ENCODE measurements around the gene MRPL14. TPM values are rescaled to one million over a fixed set of nuclear protein-coding genes. Genes with fewer than 3 reads are reported as not detected.
A peak's percentile ranks its signal among the peaks of the same experiment; 100 is the strongest.

Gene MRPL14
- total and polyA plus RNA-seq, 9 of the 15 experiments (the other 6 are each of a cell fraction or from before 2014, with no cell fraction given): 126 to 424 (median 165) TPM

DNA sequence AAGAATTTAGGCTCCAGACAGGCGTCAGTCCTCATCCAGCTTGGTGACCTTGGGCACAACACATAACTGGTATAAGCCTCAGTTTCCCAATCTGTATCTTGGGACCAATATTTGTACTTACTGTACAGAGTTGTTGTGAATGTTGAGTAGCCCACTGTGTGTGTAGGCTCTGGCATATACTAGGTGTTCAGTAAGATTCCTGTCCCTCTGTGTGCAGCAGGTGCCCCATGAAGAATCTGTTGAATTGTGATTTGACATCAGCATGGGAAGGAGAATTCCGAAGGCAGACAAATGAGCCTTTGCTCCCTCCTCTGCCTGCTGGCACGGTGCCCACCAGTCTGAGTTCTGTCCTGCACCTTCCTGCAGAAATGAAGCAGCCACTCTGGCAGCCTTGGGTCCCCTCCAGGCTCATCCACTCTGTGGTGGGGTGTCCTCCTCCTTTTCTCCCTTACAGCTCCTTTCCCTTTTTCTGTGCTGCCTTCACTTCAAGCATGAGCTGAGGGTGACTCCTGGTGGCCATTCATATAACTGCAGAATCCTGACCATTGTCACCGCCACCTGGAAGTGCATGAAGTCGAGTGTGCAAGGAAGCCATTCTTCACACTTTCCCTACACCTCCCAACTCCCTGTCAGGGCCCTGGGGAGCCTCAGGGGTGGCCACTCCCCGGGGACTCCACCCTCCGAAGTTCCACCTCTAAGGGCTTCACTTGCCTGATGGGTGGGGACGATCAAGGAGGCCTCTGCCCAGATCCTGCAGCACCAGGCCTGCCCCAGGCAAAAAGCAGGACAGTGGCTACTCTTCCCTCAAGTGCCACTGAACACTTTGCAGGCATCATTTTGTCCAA, 48.2 kb downstream of the MRPL14 start:
- ChIA-PET POLR2A (interaction anchor here (0.6 to 2.2 kb wide), 17 partner anchors 10 to 905 kb away, joined by 3 to 9 read pairs (median 4); partner anchors contain the start of genes GTPBP2 and VEGFA), CTCF (ENCODE audit: low intra/inter-chr PET ratio) (interaction anchor here (0.5 to 4.0 kb wide), 8 partner anchors 73 to 744 kb away, joined by 3 to 60 read pairs (median 8); partner anchors contain the start of gene VEGFA)
- DNase-seq (ENCODE audit: extremely low read depth in 1 of 4, low spot score in 3 of 4) (peak; percentile 74 to 90 (median 78)), ATAC-seq (peak; percentile 67), FAIRE-seq (peak; percentile 96)
- Histone ChIP-seq H3K27ac (ENCODE audit: extremely low read depth, low read depth, low read length) (no peak overlapping the region), H3K79me2 (ENCODE audit: control insufficient read depth, insufficient read depth, low read length) (peaks cover 4% of the 10 kb centered on the region; the same call in 1 of the 3 replicates), H3K27me3 (ENCODE audit: control insufficient read depth in 2 of 2, insufficient read depth in 2 of 2, low read length in 2 of 2) (no peaks in the 10 kb centered on the region; a peak in 1 of 5 replicates), H3K36me3 (ENCODE audit: control insufficient read depth, insufficient read depth, low read length) (no peaks in the 10 kb centered on the region; the same call in 2 of the 3 replicates), H3K4me1 (replicated peaks in 1 of 2; ENCODE audit: control insufficient read depth in 2 of 2, insufficient read depth in 2 of 2, low read length in 2 of 2) (peaks cover 36 to 48% of the 10 kb centered on the region in 2 experiments; a peak in 4 of 5 replicates), H3K9me3 (replicated peaks; ENCODE audit: control insufficient read depth, insufficient read depth, low read depth, low read length) (no peaks in the 10 kb centered on the region), H3K9ac (ENCODE audit: insufficient read depth in 1 of 2, low read depth in 2 of 2, low read length in 2 of 2) (peak overlapping the region in 1 of 2 experiments; percentile 74; a peak in 2 of 4 replicates), H4K20me1 (replicated peaks; ENCODE audit: control insufficient read depth, insufficient read depth, low read length) (no peaks in the 10 kb centered on the region), H3K4me2 (ENCODE audit: insufficient read depth, low read length) (peak overlapping the region; percentile 14; the same call in 1 of the 2 replicates), H3K4me3 (no peak overlapping the region), H3K9me1 (ENCODE audit: control insufficient read depth, insufficient read depth, low read length) (no peaks in the 10 kb centered on the region), H2AFZ (ENCODE audit: low read depth, low read length) (peak overlapping the region; percentile 65; the same call in 1 of the 2 replicates)
- WGBS (ENCODE audit: insufficient coverage, low coverage, missing lambda C conversion rate): 15% methylated on average over 8 of the region's 8 CpGs
- in situ Hi-C loops (cut with MboI): loop anchor here (5.0 kb wide), 1 partner anchor 412 kb away; no protein-coding TSS in a partner anchor
- intact Hi-C loops (cut with micrococcal nuclease): loop anchor here (1.0 to 10.0 kb wide), 6 partner anchors 242 to 814 kb away; no protein-coding TSS in a partner anchor
- no TSS peak for BruUV-seq (replicated peaks)
- TF ChIP-seq ZNF134 (CRISPR knock-in tag; conservative IDR thresholded peaks at IDR 0.05) (no peak), SLC30A9 (CRISPR knock-in tag; IDR thresholded peaks at IDR 0.05) (no peak), TBL1XR1 (IDR thresholded peaks at IDR 0.05; ENCODE audit: low read length in 2 of 2) (no peak), BCL6 (CRISPR knock-in tag; IDR thresholded peaks at IDR 0.05) (no peak), HDAC2 (IDR thresholded peaks at IDR 0.05) (peak; percentile 61), CBFB (CRISPR knock-in tag; IDR thresholded peaks at IDR 0.05) (0 out of 2 replicates have a peak, but pooled peaks have one; percentile 31)
- TF ChIP-seq, protein P1, sequence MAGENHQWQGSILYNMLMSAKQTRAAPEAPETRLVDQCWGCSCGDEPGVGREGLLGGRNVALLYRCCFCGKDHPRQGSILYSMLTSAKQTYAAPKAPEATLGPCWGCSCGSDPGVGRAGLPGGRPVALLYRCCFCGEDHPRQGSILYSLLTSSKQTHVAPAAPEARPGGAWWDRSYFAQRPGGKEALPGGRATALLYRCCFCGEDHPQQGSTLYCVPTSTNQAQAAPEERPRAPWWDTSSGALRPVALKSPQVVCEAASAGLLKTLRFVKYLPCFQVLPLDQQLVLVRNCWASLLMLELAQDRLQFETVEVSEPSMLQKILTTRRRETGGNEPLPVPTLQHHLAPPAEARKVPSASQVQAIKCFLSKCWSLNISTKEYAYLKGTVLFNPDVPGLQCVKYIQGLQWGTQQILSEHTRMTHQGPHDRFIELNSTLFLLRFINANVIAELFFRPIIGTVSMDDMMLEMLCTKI (IDR thresholded peaks at IDR 0.05; ENCODE audit: partially characterized antibody): no peak
- TF ChIP-seq, protein P2, sequence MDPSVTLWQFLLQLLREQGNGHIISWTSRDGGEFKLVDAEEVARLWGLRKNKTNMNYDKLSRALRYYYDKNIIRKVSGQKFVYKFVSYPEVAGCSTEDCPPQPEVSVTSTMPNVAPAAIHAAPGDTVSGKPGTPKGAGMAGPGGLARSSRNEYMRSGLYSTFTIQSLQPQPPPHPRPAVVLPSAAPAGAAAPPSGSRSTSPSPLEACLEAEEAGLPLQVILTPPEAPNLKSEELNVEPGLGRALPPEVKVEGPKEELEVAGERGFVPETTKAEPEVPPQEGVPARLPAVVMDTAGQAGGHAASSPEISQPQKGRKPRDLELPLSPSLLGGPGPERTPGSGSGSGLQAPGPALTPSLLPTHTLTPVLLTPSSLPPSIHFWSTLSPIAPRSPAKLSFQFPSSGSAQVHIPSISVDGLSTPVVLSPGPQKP (CRISPR knock-in tag; IDR thresholded peaks at IDR 0.05): no peak
- TF ChIP-seq, protein P3, sequence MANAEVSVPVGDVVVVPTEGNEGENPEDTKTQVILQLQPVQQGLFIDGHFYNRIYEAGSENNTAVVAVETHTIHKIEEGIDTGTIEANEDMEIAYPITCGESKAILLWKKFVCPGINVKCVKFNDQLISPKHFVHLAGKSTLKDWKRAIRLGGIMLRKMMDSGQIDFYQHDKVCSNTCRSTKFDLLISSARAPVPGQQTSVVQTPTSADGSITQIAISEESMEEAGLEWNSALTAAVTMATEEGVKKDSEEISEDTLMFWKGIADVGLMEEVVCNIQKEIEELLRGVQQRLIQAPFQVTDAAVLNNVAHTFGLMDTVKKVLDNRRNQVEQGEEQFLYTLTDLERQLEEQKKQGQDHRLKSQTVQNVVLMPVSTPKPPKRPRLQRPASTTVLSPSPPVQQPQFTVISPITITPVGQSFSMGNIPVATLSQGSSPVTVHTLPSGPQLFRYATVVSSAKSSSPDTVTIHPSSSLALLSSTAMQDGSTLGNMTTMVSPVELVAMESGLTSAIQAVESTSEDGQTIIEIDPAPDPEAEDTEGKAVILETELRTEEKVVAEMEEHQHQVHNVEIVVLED (CRISPR knock-in tag; IDR thresholded peaks at IDR 0.05): 0 out of 2 replicates have a peak, but pooled peaks have one; percentile 13
- TF ChIP-seq, protein P4, sequence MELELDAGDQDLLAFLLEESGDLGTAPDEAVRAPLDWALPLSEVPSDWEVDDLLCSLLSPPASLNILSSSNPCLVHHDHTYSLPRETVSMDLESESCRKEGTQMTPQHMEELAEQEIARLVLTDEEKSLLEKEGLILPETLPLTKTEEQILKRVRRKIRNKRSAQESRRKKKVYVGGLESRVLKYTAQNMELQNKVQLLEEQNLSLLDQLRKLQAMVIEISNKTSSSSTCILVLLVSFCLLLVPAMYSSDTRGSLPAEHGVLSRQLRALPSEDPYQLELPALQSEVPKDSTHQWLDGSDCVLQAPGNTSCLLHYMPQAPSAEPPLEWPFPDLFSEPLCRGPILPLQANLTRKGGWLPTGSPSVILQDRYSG (tag; conservative IDR thresholded peaks at IDR 0.05; ENCODE audit: low read depth): no peak
- TF ChIP-seq, protein P5, sequence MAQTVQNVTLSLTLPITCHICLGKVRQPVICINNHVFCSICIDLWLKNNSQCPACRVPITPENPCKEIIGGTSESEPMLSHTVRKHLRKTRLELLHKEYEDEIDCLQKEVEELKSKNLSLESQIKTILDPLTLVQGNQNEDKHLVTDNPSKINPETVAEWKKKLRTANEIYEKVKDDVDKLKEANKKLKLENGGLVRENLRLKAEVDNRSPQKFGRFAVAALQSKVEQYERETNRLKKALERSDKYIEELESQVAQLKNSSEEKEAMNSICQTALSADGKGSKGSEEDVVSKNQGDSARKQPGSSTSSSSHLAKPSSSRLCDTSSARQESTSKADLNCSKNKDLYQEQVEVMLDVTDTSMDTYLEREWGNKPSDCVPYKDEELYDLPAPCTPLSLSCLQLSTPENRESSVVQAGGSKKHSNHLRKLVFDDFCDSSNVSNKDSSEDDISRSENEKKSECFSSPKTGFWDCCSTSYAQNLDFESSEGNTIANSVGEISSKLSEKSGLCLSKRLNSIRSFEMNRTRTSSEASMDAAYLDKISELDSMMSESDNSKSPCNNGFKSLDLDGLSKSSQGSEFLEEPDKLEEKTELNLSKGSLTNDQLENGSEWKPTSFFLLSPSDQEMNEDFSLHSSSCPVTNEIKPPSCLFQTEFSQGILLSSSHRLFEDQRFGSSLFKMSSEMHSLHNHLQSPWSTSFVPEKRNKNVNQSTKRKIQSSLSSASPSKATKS (CRISPR knock-in tag; IDR thresholded peaks at IDR 0.05): no peak

Measured in K562 (cell line).